ENCODE measurements around the gene TBCEL. TPM values are rescaled to one million over a fixed set of nuclear protein-coding genes. Genes with fewer than 3 reads are reported as not detected.

TBCEL gene
- total and polyA plus RNA-seq, 10 of the 15 experiments (the other 5 are each of a cell fraction or from before 2014, with no cell fraction given) = 2.0 to 10.4 (median 7.3) TPM

DNA sequence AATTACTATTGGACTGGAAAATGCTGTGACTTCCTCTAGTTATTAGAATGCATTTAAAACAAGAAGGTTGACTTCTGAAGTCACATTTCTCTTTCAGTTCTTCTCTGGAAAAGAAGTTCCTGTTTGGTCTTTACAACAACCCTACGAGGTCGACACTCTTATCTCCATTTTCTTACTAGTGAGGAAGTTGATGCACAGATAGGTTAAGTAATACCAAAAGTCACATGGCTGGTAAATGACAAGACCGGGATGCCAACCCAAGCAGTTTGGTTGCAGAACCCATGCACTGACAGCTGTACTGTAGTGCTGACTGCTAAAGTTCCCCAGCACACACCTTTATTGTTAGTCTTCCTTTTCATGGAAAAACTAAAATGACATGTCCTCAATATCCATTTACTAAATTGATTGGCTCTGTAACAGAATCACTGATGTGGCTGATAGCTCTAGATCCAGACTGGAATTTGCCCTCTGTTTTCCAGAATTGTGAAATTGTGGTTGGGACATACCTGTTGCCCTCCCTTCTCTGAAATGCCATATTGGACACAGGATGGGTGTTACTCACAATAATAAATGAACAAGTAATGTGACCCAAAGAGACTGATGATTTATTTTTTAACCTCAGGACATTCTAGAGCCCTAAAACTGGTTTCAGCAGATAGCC, 67.7 kb downstream of the TBCEL start (continued):
- TF ChIP-seq ZBTB33 (IDR thresholded peaks at IDR 0.05) (no peak), ZBTB40 (IDR thresholded peaks at IDR 0.05; ENCODE audit: borderline replicate concordance) (no peak)

DNA sequence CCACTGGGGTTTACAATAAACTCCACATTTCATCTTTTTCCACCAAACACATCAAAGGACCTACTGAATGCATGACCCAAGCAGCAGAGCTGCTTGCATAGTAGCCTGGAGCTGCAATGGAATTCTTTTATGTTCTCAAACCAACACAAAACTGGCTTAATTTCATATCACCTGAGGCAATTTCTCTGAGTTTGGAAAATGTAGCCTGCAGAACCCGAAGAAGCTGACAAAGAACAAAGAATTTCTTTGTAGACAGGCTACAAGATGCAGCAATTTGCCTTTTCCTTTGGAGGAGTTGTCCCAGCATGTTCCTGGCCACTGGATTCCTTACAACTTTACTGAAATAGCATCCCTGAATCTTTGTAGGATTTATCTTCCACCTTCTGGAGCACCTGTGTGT, 71.7 kb downstream of the TBCEL start:
- ChIA-PET CTCF (interaction anchor here (1.1 kb wide), 1 partner anchor 10 kb away, joined by 3 read pairs; no protein-coding TSS in a partner anchor), SMC1A (ENCODE audit: uncharacterized antibody, unreplicated experiment) (no interaction called here), POLR2A (no interaction called here), RAD21 (ENCODE audit: unreplicated experiment) (no interaction called here)
- no peak for ATAC-seq
- Histone ChIP-seq H3K79me2 (ENCODE audit: control insufficient read depth, insufficient read depth, low read length) (no peaks in the 10 kb centered on the region), H3K27ac (ENCODE audit: control insufficient read depth, insufficient read depth) (no peak overlapping the region), H3K9me3 (replicated peaks; ENCODE audit: control insufficient read depth, insufficient read depth, low read length) (no peaks in the 10 kb centered on the region), H3K4me1 (ENCODE audit: control insufficient read depth, insufficient read depth, low read length) (no peaks in the 10 kb centered on the region), H3K27me3 (replicated peaks in 1 of 2; ENCODE audit: control insufficient read depth in 2 of 2, insufficient read depth in 2 of 2, low read length in 1 of 2) (peaks cover 0 to 2% of the 10 kb centered on the region in 2 experiments; a peak in 1 of 4 replicates), H3K4me2 (ENCODE audit: control insufficient read depth, insufficient read depth) (no peak overlapping the region), H4K20me1 (ENCODE audit: control insufficient read depth, insufficient read depth) (no peaks in the 10 kb centered on the region), H3K36me3 (ENCODE audit: control insufficient read depth in 2 of 2, insufficient read depth in 2 of 2, low read length in 1 of 2) (no peaks in the 10 kb centered on the region), H3K9ac (ENCODE audit: control insufficient read depth, insufficient read depth, low read length) (no peak overlapping the region), H3K4me3 (no peak overlapping the region), H2AFZ (ENCODE audit: control insufficient read depth, low read depth, low read length) (no peak overlapping the region)
- no peak for DNase-seq (ENCODE audit: low read depth, low spot score)
- no peak for TF ChIP-seq NFYA (IDR thresholded peaks at IDR 0.05; ENCODE audit: borderline replicate concordance, low read depth, low read length)
- no peak for TF ChIP-seq RUNX3 (IDR thresholded peaks at IDR 0.05; ENCODE audit: low read length)
- TF ChIP-seq NBN (IDR thresholded peaks at IDR 0.05) = no peak
- no peak for TF ChIP-seq HDGF (IDR thresholded peaks at IDR 0.05)
- TF ChIP-seq ZZZ3 (IDR thresholded peaks at IDR 0.05; ENCODE audit: control insufficient read depth, insufficient read length, low read depth) = no peak
- TF ChIP-seq, protein P1, sequence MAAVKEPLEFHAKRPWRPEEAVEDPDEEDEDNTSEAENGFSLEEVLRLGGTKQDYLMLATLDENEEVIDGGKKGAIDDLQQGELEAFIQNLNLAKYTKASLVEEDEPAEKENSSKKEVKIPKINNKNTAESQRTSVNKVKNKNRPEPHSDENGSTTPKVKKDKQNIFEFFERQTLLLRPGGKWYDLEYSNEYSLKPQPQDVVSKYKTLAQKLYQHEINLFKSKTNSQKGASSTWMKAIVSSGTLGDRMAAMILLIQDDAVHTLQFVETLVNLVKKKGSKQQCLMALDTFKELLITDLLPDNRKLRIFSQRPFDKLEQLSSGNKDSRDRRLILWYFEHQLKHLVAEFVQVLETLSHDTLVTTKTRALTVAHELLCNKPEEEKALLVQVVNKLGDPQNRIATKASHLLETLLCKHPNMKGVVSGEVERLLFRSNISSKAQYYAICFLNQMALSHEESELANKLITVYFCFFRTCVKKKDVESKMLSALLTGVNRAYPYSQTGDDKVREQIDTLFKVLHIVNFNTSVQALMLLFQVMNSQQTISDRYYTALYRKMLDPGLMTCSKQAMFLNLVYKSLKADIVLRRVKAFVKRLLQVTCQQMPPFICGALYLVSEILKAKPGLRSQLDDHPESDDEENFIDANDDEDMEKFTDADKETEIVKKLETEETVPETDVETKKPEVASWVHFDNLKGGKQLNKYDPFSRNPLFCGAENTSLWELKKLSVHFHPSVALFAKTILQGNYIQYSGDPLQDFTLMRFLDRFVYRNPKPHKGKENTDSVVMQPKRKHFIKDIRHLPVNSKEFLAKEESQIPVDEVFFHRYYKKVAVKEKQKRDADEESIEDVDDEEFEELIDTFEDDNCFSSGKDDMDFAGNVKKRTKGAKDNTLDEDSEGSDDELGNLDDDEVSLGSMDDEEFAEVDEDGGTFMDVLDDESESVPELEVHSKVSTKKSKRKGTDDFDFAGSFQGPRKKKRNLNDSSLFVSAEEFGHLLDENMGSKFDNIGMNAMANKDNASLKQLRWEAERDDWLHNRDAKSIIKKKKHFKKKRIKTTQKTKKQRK (IDR thresholded peaks at IDR 0.05; ENCODE audit: low read depth, low read length) = no peak
- TF ChIP-seq MYC (IDR thresholded peaks at IDR 0.05; ENCODE audit: insufficient read depth, insufficient read length, insufficient replicate concordance, low read length, severe bottlenecking) = no peak
- no peak for TF ChIP-seq POU2F2 (IDR thresholded peaks at IDR 0.05; ENCODE audit: borderline replicate concordance, low read depth, low read length)
- in situ Hi-C loops (cut with MboI) = no loop called here
- FAIRE-seq = no peak
- WGBS (ENCODE audit: insufficient coverage, insufficient replicate concordance, low lambda C conversion rate, missing lambda C conversion rate) = 0% methylated on average over 1 of the region's 1 CpG
- no TSS peak for BruUV-seq (replicated peaks)
- intact Hi-C loops (cut with micrococcal nuclease; ENCODE audit: unreplicated experiment) = no loop called here
